CMK (cell line): ENCODE measurements around the gene SMYD3.
"Not testable (repeated sequence)": the region's sequence is repeated elsewhere in the genome, so short reads cannot be mapped to it uniquely, and the experiment has no call there.

Experiments used
- DNase-seq: peaks from one replicate; pipeline ENCODE4 v3.0.0-alpha.2; 2010; ENCODE audit warnings: low read depth

The SMYD3 gene

DNA sequence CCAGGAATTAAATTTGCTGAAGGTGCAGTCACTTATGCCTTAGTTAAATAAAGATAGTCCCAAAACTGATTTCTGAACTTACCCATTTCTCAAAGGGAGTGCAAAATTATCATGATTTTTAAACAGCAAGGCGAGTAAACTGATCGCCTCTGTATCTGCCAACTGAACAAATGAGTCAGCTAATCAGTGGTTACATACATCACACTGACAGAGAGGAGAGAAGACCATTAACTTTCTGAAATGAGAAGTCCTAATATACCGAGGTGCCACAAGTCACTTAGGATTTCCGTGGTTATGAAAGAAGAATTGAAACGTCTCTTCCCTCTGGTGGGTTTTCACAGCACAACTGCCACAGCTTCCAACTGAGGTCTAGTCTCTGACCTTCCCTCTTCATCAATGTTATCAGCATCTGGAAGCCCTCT lies 400.7 kb downstream of the SMYD3 start:
- DNase-seq: no peak

DNA sequence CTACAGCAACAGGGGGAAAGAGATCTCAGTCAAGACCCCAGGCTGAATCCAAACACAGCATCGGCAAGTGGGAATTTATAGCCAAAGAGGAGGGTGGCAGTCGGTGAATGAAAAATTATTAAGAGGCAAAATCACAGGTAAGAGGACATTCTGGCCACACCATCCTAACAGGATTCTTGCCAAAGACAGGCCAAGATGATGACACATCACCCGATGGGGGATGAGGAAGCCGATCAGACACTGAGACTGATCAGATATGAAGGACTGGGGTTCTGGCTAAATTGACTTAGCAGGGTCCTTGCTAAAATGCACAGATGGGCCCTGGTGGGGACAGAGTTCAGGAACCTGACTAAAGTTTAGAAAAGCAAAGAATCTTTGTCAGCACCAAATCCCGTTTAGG lies 402.2 kb downstream of the SMYD3 start:
- no peak for DNase-seq

GRCh38 chr1:246099570-246099969 lies 407.5 kb downstream of the SMYD3 start:
- DNase-seq: no peak

DNA sequence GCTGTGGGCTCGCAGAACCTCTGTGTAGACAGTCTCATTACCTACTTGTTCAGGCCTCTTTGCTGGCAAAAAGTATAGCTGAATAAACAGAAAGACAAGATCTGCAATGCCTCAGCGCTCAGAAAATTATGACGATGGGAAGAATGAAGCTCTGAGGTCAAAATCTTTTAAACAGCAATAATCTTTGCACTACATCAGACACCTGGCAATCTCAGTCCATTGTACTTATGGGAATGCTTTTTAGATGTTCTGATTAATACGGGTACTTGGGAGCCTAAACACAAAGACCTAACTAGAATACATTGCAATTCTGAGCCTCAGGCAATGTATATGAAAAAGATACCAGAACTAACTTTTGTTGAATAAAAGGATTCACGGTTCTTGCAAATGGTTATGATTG lies 410.7 kb downstream of the SMYD3 start:
- DNase-seq: no peak

DNA sequence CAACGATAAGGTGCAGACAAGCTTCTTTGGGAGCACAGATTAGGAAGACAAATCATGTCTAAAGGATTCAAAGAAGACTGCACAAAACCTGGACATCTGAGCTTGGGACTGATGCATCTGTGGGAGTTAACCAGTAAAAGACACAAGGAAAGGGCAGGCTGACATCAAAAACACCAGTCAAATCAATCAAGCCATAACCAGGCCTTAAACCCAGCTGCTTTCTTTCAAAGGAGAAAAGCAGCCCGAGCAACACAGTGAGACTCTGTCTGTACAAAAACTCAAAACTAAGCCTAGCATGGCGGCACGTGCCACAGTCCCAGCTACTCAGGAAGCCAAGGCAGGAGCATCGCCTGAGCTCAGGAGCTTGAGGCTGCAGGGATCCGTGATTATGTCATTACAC lies 411.6 kb downstream of the SMYD3 start:
- DNase-seq: no peak

GRCh38 chr1:246093230-246093629 lies 413.8 kb downstream of the SMYD3 start:
- no peak for DNase-seq

DNA sequence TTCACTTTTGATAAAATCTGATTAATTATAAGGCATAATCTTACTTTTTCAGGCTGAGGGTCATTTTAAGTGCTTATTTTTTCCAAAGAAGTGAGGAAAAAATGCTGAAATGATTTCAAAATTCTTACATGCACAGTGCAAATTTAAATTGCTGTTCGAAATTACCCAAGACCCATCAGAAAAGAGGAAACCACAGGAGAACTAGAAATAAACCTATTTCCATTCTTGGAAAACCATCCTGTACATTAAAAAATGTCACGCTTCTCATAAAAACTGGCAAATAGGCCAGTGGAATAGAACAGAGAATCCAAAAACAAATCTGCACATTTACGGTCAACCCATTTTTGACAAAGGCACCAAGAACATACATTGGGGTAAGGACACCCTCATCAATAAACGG lies 414.9 kb downstream of the SMYD3 start:
- no peak for DNase-seq

GRCh38 chr1:246091477-246091876 lies 415.6 kb downstream of the SMYD3 start:
- no peak for DNase-seq

DNA sequence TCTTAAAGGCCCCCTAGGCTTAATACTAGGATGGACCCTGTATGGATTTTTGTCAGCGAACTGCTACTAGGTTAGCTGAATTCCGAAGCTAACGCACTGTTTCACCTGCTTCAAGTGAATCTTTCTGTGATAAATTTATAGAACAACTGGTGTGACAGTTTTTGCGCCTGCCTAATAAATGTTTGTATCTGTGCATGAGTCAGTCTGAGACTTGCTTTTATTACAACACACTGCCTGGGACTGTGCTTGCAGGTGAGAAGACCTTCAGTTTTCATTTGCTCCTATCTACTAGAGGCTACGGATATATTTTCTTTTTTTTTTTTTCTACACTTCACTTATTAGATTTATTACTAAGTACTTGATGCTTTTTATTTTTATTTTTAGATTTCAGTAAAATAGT lies 420.9 kb downstream of the SMYD3 start:
- no peak for DNase-seq

DNA sequence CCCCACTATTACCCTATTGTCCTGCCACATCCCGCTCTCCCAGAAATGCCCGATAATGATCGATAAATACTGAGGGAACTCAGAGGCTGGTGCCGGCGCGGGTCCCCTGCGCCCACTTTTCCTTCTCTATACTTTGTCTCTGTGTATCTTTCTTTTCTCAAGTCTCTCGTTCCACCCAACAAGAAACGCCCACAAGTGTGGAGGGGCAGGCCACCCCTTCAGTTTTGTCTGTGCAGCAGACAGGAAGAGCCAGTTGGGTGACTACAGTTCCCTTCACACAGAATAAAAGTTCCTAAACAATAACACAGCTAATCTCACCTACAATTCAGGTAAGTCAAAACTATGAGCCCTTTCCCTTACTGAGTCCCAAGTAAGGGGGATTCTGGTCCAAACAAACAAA lies 423.7 kb downstream of the SMYD3 start:
- DNase-seq: no peak

- no peak for DNase-seq
Measured at GRCh38 chr1:246081856-246082668, 425.0 kb downstream of the SMYD3 start.

DNA sequence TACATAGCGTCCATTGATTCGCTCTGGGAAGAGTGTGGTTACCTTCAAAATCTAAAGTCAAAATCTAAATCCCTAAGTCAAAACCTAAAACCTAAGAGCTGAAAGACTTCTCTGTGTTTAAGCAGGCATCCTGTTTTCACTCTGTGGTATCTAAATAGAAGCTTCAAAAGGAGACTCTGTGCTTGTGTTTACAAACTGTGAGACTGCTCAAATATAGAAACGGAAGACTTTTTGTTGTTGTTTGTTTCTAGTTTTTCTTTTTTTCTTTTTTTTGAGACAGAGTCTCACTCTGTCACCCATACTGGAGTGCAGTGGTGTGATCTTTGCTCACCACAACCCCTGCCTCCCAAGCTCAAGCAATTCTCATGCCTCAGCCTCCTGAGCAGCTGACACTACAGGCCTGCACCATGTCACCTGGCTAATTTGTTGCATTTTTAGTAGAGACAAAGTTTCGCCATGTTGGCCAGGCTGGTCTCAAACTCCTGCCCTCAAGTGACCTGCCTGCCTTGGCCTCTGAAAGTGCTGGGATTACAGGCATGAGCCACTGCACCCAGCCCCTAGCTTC lies 425.9 kb downstream of the SMYD3 start:
- DNase-seq: no peak

DNA sequence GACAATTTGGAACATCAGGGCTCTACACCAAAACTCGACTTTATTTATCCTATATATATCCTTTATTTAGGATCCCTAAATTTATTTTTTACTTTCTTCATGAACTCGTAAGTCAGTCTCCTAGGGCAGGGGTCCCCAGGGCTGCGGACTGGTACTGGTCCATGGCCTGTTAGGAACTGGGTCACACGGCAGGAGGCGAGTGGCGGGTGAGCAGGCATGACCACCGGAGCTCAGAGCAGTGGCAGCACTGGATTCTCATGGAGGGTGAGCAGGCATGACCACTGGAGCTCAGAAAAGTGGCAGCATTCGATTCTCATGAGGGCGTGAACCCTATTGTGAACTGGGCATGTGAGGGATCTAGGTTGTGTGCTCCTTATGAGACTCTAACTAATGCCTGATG lies 427.0 kb downstream of the SMYD3 start:
- DNase-seq: no peak

- no peak for DNase-seq
Measured at GRCh38 chr1:246078888-246079252, 428.2 kb downstream of the SMYD3 start.

DNA sequence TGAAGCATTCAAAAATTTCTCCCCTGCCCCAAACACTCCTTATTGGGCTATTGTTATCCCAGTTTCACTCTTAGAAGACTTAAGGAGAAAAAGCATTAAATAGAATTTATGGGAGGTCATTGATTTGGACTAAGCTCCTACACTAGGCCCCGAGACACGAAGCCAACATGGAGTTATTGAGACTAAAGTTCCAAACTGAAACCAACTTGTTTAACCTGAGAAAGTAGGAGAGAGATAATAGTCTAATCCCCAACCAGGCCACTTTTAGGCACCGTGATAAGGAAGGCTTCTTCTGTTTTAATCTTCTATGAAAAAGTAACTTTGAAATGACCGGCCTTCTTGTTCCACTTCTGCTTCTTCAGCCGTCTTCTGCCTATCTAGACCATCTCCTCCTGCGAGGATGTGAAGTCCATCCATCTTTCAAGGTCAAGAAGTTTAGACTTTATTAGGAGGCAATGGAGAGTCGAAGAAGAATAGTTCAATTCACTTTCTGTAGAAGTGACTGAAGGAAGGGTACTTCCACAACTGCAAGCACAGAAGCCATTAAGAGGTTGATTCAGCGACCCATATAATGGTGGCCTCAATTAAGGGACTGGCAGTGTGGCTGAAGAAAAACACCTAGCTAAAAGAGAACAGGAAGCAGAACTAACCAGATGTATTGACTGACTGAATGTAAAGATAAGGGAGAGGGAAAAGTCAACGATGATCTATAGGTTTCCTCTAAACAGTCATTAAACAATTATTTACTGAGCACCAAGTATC lies 428.8 kb downstream of the SMYD3 start:
- peak; percentile 21 for DNase-seq

GRCh38 chr1:246077476-246077875 lies 429.6 kb downstream of the SMYD3 start:
- DNase-seq: no peak

- no peak for DNase-seq
Measured at GRCh38 chr1:246074421-246074820, 432.7 kb downstream of the SMYD3 start.

DNA sequence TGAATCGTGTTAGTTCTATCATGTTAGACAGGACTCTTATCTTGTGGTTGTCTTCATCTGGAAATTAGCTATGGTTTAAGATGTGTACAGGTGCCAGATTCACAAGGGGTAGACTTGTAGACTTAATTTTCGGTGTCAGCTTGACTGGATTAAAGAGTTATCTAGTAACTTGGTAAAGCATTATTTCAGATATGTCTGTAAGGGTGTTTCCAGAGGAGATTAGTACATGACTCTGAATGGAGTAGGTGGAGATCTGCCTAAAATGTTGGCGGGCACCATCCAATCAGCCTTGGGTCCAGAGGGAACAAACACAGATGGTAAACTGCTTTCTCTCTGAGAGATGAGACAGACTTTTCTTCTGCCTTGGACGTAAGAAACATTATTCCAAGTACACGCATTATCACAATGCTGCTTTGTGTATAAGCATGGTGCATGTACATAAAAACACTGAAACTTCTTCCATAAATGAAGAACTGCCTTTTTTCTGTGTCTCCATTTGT lies 434.6 kb downstream of the SMYD3 start:
- DNase-seq: no peak

GRCh38 chr1:246071981-246072380 lies 435.1 kb downstream of the SMYD3 start:
- DNase-seq: not testable (repeated sequence)

DNA sequence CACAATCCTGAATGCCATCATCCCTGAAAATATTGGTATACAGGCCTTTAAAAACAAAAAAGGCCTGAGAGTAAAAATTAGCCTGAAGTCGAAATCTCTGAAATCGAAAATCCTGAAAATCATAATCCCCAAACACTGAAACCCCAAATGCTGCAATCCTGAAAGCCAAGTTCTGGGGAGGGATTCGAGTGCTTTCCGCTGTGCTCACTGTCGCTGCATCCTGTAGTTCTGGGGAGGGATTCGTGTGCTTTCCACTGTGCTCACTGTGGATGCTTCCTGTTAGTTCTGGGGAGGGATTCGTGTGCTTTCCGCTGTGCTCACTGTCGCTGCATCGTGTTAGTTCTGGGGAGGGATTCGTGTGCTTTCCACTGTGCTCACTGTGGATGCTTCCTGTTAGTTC lies 435.5 kb downstream of the SMYD3 start:
- not testable (repeated sequence) for DNase-seq

- no peak for DNase-seq
Measured at GRCh38 chr1:246069581-246069980, 437.5 kb downstream of the SMYD3 start.

GRCh38 chr1:246068619-246069509 lies 438.2 kb downstream of the SMYD3 start:
- no peak for DNase-seq
